NT2/D1 (cell line): ENCODE data around the gene AFDN.

Experiments
- YY1 ChIP-seq: IDR thresholded peaks from 2 replicates; pipeline ENCODE4 v1.6.1; 2011; ENCODE audit not compliant: insufficient read length, insufficient read depth
- ZNF274 ChIP-seq: IDR thresholded peaks from 2 replicates; pipeline ENCODE4 v1.6.1; 2011; ENCODE audit warnings: mild to moderate bottlenecking, low read depth, low read length

GRCh38 chr6:167993169-167993568 lies 166.5 kb downstream of the AFDN start:
- TF ChIP-seq ZNF274 (no peak), YY1 (no peak)
